SU-DHL-6 (cell line): Measurements from ENCODE around the gene TRIB2.

Experiments used
- EZH2phosphoT487 ChIP-seq: fragments of 200-600 bp; sonication (generic), shearing (Covaris generic); conservative IDR thresholded peaks from 2 replicates; pipeline ENCODE4 v1.6.1; 2018; ENCODE audit warnings: mild to moderate bottlenecking, antibody characterized with exemption, low read length, moderate library complexity, mixed read lengths
- TF ChIP-seq, protein P1 (sequence below): fragments of 200-600 bp; sonication (generic); IDR thresholded peaks from one replicate; pipeline ENCODE4 v1.5.1; 2017; ENCODE audit warnings: antibody characterized with exemption, mild to moderate bottlenecking, low read length, moderate library complexity; ENCODE audit not compliant: insufficient read depth, poor library complexity, severe bottlenecking

DNA sequence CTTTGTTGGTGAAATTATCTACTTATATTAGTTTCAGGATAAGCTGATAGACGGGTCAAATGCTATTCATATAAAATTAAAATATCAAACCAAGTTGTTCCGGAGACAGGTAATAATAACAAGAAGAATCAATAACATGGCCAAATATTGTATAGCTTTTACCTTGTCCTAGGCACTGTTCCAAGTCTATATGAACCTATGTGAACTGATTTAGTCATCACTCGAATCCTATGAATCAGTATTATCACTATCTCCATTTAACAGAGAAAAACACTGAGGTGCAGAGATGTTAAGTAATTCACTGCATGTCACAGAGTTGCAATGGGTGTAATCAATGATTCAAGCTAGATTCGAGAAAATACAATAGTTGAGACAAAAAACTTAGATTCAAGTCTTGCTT lies 40.0 kb upstream of the TRIB2 start:
- no peak for TF ChIP-seq EZH2phosphoT487
- TF ChIP-seq, protein P1, sequence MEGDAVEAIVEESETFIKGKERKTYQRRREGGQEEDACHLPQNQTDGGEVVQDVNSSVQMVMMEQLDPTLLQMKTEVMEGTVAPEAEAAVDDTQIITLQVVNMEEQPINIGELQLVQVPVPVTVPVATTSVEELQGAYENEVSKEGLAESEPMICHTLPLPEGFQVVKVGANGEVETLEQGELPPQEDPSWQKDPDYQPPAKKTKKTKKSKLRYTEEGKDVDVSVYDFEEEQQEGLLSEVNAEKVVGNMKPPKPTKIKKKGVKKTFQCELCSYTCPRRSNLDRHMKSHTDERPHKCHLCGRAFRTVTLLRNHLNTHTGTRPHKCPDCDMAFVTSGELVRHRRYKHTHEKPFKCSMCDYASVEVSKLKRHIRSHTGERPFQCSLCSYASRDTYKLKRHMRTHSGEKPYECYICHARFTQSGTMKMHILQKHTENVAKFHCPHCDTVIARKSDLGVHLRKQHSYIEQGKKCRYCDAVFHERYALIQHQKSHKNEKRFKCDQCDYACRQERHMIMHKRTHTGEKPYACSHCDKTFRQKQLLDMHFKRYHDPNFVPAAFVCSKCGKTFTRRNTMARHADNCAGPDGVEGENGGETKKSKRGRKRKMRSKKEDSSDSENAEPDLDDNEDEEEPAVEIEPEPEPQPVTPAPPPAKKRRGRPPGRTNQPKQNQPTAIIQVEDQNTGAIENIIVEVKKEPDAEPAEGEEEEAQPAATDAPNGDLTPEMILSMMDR, result no peak
